Measurements from ENCODE around the gene PCNX3. TPM values are rescaled to one million over a fixed set of nuclear protein-coding genes. Genes with fewer than 3 reads are reported as not detected.

PCNX3 gene
- total RNA-seq, 3 donors from 2014 or later (not counting 1 experiment from before 2014, with no cell fraction given): 101 to 105 (median 102) TPM

DNA sequence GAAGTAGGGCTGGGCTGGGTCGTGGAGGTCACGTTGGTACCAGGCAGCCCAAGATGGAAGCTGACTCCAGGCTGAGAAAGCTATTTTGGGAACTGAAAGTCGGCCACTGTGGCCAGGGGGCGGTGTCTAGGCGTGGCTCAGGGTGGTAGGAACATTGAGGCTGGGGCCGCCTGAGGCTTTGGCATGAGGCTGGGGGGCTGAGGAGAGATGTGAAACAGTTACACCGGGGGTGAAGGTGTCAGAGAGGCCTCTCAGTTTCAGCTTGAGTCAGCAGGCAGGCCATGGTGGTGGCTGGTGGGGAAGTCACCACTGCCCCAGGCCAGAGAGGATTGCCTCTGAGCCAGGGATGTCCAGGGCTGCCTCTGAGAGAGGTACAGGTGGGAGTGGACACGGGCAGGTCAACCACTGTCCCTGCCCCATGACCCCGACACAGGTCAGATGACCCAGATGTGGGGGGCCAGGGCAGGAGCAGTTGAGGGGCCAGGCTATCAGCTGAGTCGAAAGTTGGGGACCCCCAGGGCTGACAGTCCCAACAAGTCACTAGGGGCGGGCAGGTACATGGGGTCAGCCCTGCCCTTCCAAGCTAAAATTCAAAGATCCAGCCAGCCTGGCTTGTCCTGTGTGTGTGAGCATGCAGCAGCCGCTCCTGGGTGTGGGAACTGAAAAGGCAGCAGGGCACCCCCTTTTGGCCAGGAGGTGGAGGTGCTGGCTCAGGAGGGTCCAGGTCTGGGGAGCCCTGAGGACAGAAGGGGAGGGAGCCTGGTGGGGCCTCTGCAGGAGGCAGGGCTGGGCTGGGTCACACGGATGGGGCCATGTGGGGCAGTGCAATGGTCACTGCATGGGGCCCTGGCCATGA is 27.1 kb upstream of the PCNX3 start:
- no peaks in the 10 kb centered on the region for H3K9me3 Mint-ChIP-seq
- no peaks in the 10 kb centered on the region for H3K27me3 Mint-ChIP-seq (ENCODE audit: low read depth in 2 of 2)
- Histone ChIP-seq H3K9me3 (ENCODE audit: control insufficient read depth, insufficient read depth, low read length) (no peaks in the 10 kb centered on the region), H3K36me3 (ENCODE audit: control insufficient read depth, insufficient read depth, low read length) (peaks cover 47% of the 10 kb centered on the region), H3K4me3 (ENCODE audit: low read length) (no peak overlapping the region), H3K27ac (ENCODE audit: low read length) (peak overlapping the region; percentile 83), H3K27me3 (ENCODE audit: control insufficient read depth, insufficient read depth, low read length) (no peaks in the 10 kb centered on the region), H3K4me1 (ENCODE audit: control insufficient read depth, insufficient read depth, low read length) (peaks cover 40% of the 10 kb centered on the region)
- H3K27ac Mint-ChIP-seq: peak overlapping the region; percentile 86 to 93
- no peaks in the 10 kb centered on the region for H3K36me3 Mint-ChIP-seq
- WGBS (ENCODE audit: insufficient coverage): 11% methylated on average over 13 of the region's 13 CpGs
- TF ChIP-seq, protein P1, sequence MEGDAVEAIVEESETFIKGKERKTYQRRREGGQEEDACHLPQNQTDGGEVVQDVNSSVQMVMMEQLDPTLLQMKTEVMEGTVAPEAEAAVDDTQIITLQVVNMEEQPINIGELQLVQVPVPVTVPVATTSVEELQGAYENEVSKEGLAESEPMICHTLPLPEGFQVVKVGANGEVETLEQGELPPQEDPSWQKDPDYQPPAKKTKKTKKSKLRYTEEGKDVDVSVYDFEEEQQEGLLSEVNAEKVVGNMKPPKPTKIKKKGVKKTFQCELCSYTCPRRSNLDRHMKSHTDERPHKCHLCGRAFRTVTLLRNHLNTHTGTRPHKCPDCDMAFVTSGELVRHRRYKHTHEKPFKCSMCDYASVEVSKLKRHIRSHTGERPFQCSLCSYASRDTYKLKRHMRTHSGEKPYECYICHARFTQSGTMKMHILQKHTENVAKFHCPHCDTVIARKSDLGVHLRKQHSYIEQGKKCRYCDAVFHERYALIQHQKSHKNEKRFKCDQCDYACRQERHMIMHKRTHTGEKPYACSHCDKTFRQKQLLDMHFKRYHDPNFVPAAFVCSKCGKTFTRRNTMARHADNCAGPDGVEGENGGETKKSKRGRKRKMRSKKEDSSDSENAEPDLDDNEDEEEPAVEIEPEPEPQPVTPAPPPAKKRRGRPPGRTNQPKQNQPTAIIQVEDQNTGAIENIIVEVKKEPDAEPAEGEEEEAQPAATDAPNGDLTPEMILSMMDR (IDR thresholded peaks at IDR 0.05): peak; percentile 65
- intact Hi-C loops (cut with micrococcal nuclease): loop anchor here (1.0 to 10.0 kb wide), 4 partner anchors 13 to 224 kb away; partner anchors contain the start of gene ZNRD2
- H3K4me3 Mint-ChIP-seq: peak overlapping the region; percentile 2
- peak; percentile 82 to 86 (median 84) for ATAC-seq
- DNase-seq: peak; percentile 65 to 90
- peaks cover 17 to 36% of the 10 kb centered on the region in 2 donors for H3K4me1 Mint-ChIP-seq

DNA sequence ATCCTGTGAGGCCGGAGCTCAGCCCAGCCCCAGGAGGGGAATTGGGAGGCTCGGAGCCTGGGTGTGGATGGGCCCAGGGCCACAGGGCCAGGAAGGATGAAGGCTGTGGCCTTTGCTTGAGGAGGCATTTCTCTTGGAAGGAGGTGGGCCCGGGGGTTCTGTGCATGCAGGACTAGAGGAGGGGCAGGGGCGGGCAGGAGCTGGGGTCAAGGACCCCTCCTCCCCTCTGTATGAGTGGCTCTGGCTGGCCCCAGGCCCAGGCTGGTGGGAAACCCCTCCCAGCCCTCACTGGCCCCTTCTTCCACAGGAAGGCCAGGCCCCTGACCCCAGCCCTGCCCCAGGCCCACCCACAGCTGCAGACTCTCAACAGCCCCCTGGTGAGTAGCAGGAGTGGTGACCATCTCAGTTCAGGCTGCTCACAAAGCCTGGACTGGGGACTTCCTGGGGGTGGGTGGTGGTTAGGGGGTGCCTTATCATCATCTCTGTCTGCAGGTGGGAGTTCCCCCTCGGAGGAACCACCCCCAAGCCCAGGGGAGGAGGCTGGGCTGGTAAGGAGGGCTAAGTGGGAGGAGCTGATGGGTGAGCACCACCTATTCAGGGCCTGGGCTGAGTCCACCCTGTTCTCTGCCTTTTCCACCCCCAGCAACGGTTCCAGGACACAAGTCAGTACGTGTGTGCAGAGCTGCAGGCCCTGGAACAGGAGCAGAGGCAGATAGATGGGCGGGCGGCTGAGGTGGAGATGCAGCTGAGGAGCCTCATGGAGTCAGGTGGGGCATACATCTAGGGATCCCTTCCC is 25.9 kb upstream of the PCNX3 start:
- H3K4me1 ChIP-seq (ENCODE audit: control insufficient read depth, insufficient read depth, low read length): peaks cover 34% of the 10 kb centered on the region
- no peak overlapping the region for H3K4me3 ChIP-seq (ENCODE audit: low read length)
- no peaks in the 10 kb centered on the region for H3K9me3 Mint-ChIP-seq
- TF ChIP-seq, protein P1 (IDR thresholded peaks at IDR 0.05): no peak
- no peak overlapping the region for H3K27ac ChIP-seq (ENCODE audit: low read length)
- no peaks in the 10 kb centered on the region for H3K9me3 ChIP-seq (ENCODE audit: control insufficient read depth, insufficient read depth, low read length)
- peak; percentile 39 to 50 (median 45) for ATAC-seq
- no peaks in the 10 kb centered on the region for H3K36me3 Mint-ChIP-seq
- 74% methylated on average over 9 of the region's 9 CpGs for WGBS (ENCODE audit: insufficient coverage)
- H3K36me3 ChIP-seq (ENCODE audit: control insufficient read depth, insufficient read depth, low read length): peaks cover 41% of the 10 kb centered on the region
- H3K27ac Mint-ChIP-seq: peak overlapping the region in 1 of 2 donors; percentile 93
- intact Hi-C loops (cut with micrococcal nuclease): loop anchor here (10.0 kb wide), 1 partner anchor 225 kb away; no protein-coding TSS in a partner anchor
- H3K27me3 ChIP-seq (ENCODE audit: control insufficient read depth, insufficient read depth, low read length): no peaks in the 10 kb centered on the region
- H3K4me3 Mint-ChIP-seq: no peak overlapping the region
- no peaks in the 10 kb centered on the region for H3K27me3 Mint-ChIP-seq (ENCODE audit: low read depth in 2 of 2)
- peak in 1 of 2 donors; percentile 66 for DNase-seq
- H3K4me1 Mint-ChIP-seq: peaks cover 17 to 30% of the 10 kb centered on the region in 2 donors

DNA sequence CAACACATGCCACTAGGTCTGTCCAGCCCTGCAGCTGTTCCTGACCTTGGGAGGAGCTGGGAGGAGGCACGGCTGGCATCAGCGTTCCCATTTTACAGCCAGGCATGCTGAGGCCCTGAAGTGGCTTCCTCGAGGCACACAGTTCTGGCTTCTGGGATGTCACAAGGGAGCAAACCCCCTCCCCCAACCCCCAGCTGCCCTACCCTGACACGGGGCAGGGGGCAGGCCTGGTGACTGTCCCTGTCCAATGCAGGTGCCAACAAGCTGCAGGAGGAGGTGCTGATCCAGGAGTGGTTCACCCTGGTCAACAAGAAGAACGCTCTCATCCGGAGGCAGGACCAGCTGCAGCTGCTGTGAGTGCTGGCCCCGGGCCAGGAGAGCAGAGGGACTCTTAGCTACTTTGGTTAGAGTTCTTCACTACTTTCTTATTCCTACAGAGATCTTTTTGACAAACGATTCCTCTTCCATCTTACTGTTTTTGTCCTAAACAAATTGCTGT is 25.3 kb upstream of the PCNX3 start:
- Mint-ChIP-seq H3K27me3 (ENCODE audit: low read depth in 2 of 2) (no peaks in the 10 kb centered on the region), H3K36me3 (no peaks in the 10 kb centered on the region), H3K27ac (no peak overlapping the region), H3K9me3 (no peaks in the 10 kb centered on the region), H3K4me3 (no peak overlapping the region), H3K4me1 (peaks cover 17 to 34% of the 10 kb centered on the region in 2 donors)
- H3K27me3 ChIP-seq (ENCODE audit: control insufficient read depth, insufficient read depth, low read length): no peaks in the 10 kb centered on the region
- H3K4me1 ChIP-seq (ENCODE audit: control insufficient read depth, insufficient read depth, low read length): peaks cover 39% of the 10 kb centered on the region
- intact Hi-C loops (cut with micrococcal nuclease): no loop called here
- no peak overlapping the region for H3K4me3 ChIP-seq (ENCODE audit: low read length)
- 87% methylated on average over 8 of the region's 8 CpGs for WGBS (ENCODE audit: insufficient coverage)
- ATAC-seq: no peak
- peaks cover 41% of the 10 kb centered on the region for H3K36me3 ChIP-seq (ENCODE audit: control insufficient read depth, insufficient read depth, low read length)
- no peak for DNase-seq
- H3K9me3 ChIP-seq (ENCODE audit: control insufficient read depth, insufficient read depth, low read length): no peaks in the 10 kb centered on the region
- TF ChIP-seq, protein P1 (IDR thresholded peaks at IDR 0.05): no peak
- H3K27ac ChIP-seq (ENCODE audit: low read length): no peak overlapping the region

All from natural killer cell (primary cell).